HG03135 (cell line): ENCODE data around the gene DCUN1D4.
"Not testable (repeated sequence)": the region's sequence is repeated elsewhere in the genome, so short reads cannot be mapped to it uniquely, and the experiment has no call there.

Experiments
- ATAC-seq: cut with Tn5 transposase; IDR thresholded peaks from one replicate; pipeline ENCODE4 v1.9.1; 2021; ENCODE audit warnings: mild to moderate bottlenecking, moderate library complexity; ENCODE audit not compliant: unreplicated experiment

The DCUN1D4 gene

GRCh38 chr4:51893402-51893801 is 50.4 kb downstream of the DCUN1D4 start:
- not testable (repeated sequence) for ATAC-seq

- ATAC-seq: no peak
Observed at GRCh38 chr4:51894059-51894645, 51.2 kb downstream of the DCUN1D4 start.

DNA sequence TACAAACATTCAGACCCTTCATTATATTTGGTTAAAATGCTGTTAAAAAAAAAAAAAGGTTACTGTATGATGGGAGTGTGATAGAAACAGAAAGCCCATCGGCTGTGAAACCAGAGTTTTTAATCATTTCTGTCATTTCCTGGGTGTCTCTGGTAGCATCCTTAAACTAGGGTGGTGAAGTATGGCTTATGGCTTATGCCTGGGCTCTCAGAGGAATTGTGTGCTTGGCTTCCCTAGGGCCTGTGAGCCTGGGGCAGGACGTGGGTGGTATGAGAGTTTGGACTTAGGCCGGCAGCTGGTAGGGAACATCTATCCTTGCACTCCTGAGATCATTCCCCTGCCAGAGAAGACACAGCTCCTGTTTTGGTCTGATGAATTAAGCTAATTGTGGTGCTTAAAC is 52.2 kb downstream of the DCUN1D4 start:
- ATAC-seq: peak; percentile 58

DNA sequence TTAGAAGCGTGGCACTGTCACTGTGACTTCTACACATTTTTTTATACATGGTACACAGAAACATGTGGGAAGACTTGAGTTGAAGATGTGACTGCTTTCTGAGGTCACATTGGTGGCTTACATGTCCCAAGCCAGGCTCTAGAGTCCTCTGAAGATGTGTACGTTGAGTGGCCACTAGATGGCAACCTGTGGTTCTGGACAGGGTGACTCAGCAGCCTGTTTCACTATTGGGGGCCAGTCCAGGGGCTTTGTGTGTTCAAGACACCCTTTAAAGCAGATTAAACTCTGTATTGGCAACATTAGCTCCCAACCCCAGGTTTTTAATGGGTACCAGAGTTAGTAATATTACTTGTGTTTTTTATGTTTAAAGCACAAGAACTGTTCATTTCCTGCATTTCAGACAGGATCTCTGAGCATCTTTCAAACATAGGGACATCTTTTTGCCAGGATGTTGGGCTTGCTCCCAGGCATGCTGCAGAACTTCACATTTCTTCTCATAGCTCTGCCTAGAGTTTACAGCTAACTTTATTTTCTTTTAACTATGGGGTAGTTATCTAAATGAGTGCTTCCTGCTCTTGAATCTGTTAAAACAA is 53.0 kb downstream of the DCUN1D4 start:
- peak; percentile 98 for ATAC-seq

GRCh38 chr4:51901363-51901762 is 58.4 kb downstream of the DCUN1D4 start:
- no peak for ATAC-seq

DNA sequence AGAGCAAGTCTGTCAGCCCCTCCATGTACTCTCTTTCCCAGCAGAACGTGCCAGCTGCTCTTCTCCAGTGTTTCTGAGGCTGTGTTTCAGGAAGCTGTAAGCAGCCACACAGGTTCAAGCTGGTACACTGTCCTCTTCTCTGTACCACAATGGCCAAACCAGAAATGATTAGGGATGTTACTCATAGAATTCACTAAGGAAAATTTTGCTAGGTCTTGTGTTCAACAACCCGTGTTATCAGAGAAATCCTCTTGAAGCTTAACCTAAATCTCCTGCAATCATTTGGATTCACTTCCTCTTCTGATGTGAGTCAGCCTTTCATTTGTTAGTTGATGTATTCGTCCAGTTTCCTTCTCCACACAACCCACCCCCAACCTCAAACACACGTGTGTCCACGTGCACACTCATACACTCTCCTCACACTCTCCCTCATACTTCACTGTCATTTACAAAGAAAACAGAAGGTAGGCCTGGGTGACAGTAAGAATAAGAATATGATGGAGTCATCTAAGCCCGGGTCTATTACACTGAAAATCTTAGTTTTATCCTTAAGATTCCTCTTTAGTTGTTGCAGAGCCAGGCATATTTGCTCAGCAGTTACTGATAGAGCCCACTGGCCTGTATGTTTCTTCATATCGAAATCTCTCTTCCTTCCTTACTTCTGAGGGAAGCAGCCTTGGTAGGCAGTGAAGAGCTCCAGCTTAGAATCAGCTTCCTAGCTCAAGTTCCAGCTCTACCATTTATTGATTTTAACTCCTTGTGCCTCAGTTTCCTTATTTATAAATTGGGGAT is 63.4 kb downstream of the DCUN1D4 start:
- ATAC-seq: peak; percentile 98

DNA sequence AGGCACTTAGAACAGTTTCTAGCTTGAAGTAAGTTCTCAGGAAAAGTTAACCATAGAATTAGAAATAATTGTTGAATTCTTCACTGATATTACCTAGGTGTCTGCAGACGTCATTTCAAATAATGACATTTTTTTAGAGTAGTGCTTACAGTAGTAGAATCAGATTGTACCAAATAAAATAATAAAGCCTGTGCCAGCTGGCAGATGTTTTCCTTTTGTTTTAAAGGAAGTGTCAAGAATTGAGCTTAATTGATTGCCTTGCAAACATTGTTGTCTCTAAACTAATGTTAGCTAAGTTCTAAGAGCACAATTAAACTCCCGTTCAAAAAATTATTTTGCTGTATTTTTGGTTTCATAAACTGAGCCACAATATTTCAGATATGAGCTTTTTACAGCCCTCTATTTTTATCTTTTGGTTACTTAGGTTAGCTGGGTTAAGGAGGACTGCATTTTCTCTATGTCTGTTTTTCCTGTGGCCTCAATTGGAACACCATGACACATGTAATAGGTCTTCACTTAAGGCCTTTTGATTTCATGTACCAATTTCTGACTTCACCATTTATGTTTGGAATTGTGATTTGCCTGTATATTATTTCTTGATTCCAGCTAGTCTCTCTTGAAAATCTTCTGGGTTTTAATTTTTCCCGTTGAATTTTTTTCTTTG is 64.2 kb downstream of the DCUN1D4 start:
- ATAC-seq: no peak

- ATAC-seq: no peak
Observed at GRCh38 chr4:51909236-51909703, 66.3 kb downstream of the DCUN1D4 start.

GRCh38 chr4:51918251-51918650 is 75.3 kb downstream of the DCUN1D4 start:
- ATAC-seq: no peak

GRCh38 chr4:51923343-51923742 is 80.4 kb downstream of the DCUN1D4 start:
- ATAC-seq: no peak

DNA sequence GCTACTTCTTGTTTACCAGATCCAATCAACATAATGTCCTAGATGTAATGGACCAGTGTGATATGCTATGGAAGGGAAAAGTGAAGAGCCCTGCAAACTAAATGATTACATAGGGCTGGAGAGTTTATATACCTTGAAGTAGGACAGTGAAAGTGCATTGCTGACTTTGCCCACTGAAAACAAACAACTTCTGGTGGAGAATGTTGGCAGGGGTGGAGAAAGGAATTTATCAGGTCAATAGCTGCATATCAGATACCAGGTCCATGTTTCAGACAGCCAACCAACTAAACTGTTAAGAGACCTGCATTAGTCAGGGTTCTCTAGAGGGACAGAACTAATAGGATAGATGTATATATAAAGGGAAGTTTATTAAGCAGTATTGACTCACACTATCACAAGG is 82.4 kb downstream of the DCUN1D4 start:
- no peak for ATAC-seq

DNA sequence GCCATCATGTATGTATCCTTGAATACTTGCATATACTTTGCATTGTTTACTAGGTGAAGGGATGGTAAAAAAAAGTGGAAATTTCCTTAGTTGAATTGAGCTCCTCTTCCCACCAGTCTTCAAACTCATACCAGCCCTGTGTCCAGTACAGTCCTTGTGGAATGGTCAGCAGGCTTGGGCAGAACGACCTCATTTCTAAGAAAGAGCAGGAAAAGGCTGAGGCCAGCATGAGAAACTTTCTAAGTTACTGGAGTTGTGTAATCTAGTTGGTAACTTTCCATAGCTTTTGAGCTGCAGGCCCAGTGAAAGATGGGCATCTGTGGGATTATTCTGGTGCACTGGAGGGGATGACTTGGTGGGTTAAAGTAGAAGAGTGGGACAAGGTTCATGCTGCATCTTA is 87.6 kb downstream of the DCUN1D4 start:
- no peak for ATAC-seq

DNA sequence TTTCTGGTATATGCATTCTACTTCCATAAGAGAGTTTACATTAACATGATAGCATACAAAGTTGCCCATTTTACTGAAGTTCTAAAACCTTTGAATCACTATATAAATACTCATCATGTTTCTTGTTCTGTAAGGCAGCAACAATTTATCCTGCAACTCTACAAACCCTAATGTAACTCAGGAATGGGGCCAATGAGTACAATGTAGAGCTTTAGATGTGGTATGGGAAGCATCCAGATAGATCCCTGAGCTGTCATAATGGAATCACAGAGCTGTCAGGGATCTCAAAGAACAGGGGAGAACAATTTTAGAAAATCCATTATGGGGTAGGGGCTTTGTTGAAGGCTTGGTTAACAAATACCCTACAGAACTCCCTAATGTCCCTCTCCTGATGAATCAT is 88.5 kb downstream of the DCUN1D4 start:
- ATAC-seq: no peak

- no peak for ATAC-seq
Observed at GRCh38 chr4:51932261-51932660, 89.3 kb downstream of the DCUN1D4 start.

- ATAC-seq: no peak
Observed at GRCh38 chr4:51932684-51933083, 89.7 kb downstream of the DCUN1D4 start.

GRCh38 chr4:51940460-51940859 is 97.5 kb downstream of the DCUN1D4 start:
- not testable (repeated sequence) for ATAC-seq

DNA sequence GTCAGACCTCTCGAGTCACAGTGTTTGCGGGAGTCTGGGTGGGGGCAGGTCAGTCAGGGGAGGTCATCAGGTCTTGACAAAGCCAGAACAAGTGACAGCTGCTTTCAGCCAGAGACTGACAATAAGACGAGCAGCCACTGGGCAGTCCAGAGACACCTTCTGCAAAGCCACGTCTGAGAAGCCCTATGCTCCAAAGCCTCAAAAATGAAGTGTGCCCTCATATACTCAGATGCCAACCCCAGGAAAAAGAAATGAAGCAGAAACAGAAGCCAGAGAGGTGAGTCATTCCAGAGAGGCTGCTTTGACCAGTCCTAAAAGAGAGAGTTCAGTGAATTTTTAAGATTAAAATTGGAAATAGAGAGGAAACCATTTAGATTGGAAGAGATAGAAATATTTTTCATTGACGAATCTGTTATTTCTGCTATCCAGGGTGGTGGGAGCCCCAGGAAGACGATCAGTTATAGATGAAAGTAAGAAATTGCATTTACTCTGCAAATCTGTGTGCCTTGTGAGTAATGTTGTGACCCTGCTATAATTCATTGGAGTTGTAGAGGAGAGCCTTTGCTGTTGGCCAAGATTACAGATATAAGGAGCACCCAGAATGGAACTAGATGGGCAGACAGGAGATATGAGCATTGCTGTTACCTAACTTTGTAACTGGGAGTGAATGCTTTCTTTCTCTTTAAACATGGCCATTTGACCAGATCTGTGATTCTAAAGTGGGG is 99.3 kb downstream of the DCUN1D4 start:
- ATAC-seq: no peak

DNA sequence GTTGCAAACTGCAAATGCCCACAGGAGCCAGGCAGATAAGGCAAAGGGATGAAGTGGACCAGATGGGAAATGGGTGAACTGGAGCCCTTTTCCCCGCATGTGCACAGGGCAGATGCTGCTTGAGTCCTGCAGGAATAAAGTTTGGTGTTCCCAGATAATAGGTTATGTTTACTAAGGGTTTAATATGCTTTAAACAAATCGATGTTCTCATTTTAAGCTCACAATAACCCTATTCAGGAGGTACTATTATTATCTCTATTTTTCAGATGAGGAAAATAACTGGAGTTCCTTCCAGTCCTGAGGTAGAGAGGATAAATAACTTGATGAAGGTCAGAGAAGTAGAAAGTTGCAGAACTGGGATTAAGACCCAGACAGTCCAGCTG is 99.9 kb downstream of the DCUN1D4 start:
- no peak for ATAC-seq

- ATAC-seq: no peak
Observed at GRCh38 chr4:51943221-51943620, 100.3 kb downstream of the DCUN1D4 start.

GRCh38 chr4:51958199-51958968 is 115.4 kb downstream of the DCUN1D4 start:
- no peak for ATAC-seq
